Measurements from ENCODE around the gene KRTAP5-2. TPM values are rescaled to one million over a fixed set of nuclear protein-coding genes. Genes with fewer than 3 reads are reported as not detected.
"Not testable (repeated sequence)": the region's sequence is repeated elsewhere in the genome, so short reads cannot be mapped to it uniquely, and the experiment has no call there.

Gene KRTAP5-2
- total and polyA plus RNA-seq, 9 of the 15 experiments (the other 6 are each of a cell fraction or from before 2014, with no cell fraction given): not detected

DNA sequence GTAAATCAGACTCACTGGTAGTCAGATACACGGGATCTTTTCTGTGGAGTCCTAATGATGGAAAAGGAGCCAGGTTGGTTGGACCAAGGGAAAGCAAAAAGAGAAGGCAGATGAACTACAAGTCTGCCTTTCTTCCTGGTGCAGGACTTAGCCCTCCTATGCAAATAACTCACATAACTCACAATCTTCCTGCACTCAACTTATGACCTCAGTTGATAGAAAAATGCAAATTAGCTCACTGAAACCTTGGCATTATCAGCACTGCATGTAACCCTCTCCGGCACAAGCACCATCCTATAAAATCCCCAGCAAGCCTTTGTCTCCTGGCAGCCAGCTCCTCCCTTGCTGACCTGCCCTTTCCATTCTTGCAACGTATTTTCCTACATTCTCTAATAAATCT is 3.6 kb upstream of the KRTAP5-2 start:
- BruUV-seq (replicated peaks); H3K4me3 ChIP-seq; intact Hi-C loops (cut with micrococcal nuclease); H3K79me2 ChIP-seq (ENCODE audit: control insufficient read depth, insufficient read depth, low read length); H3K4me2 ChIP-seq (ENCODE audit: insufficient read depth, low read length); H3K9ac ChIP-seq (ENCODE audit: insufficient read depth in 1 of 2, low read depth in 2 of 2, low read length in 2 of 2); H3K27ac ChIP-seq (ENCODE audit: extremely low read depth, low read depth, low read length); CTCF ChIA-PET (ENCODE audit: low intra/inter-chr PET ratio); H3K9me3 ChIP-seq (replicated peaks; ENCODE audit: control insufficient read depth, insufficient read depth, low read depth, low read length); H4K20me1 ChIP-seq (replicated peaks; ENCODE audit: control insufficient read depth, insufficient read depth, low read length); H3K4me1 ChIP-seq (replicated peaks in 1 of 2; ENCODE audit: control insufficient read depth in 2 of 2, insufficient read depth in 2 of 2, low read length in 2 of 2); H3K36me3 ChIP-seq (ENCODE audit: control insufficient read depth, insufficient read depth, low read length); H2AFZ ChIP-seq (ENCODE audit: low read depth, low read length); POLR2A ChIA-PET; H3K9me1 ChIP-seq (ENCODE audit: control insufficient read depth, insufficient read depth, low read length); DNase-seq (ENCODE audit: extremely low read depth in 1 of 4, low spot score in 3 of 4); ATAC-seq; in situ Hi-C loops (cut with MboI): not testable (repeated sequence)
- WGBS (ENCODE audit: insufficient coverage, low coverage, missing lambda C conversion rate): 0% methylated on average over 2 of the region's 3 CpGs
- FAIRE-seq: peak; percentile 23
- H3K27me3 ChIP-seq (ENCODE audit: control insufficient read depth in 2 of 2, insufficient read depth in 2 of 2, low read length in 2 of 2): peaks cover 12 to 38% of the 10 kb centered on the region in 2 experiments

DNA sequence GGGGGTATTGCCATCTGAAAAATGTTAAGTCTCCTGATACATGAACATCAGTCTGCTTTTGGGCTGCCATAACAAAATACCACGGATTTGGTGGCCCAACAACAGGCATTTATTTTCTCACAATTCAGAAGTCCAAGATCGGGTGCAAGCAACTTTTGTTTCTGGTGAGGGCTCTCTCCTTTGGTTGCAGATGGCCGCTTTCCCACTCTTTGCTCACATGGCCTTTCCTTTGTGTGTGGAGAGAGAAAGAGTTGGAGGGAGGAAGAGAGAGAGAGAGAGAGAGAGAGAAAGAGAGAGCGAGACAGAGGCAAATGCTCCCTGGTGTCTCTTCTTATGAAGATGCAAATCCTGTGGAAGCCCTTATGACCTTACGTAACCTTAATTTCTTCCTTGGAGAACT is 2.5 kb upstream of the KRTAP5-2 start:
- H3K4me2 ChIP-seq (ENCODE audit: insufficient read depth, low read length): no peak overlapping the region
- in situ Hi-C loops (cut with MboI) (no loop called here), intact Hi-C loops (cut with micrococcal nuclease) (no loop called here)
- POLR2A ChIA-PET: no interaction called here
- no peaks in the 10 kb centered on the region for H3K36me3 ChIP-seq (ENCODE audit: control insufficient read depth, insufficient read depth, low read length)
- DNase-seq (ENCODE audit: extremely low read depth in 1 of 4, low spot score in 3 of 4): no peak
- no peak overlapping the region for H3K9ac ChIP-seq (ENCODE audit: insufficient read depth in 1 of 2, low read depth in 2 of 2, low read length in 2 of 2)
- TF ChIP-seq SOX6 (IDR thresholded peaks at IDR 0.05) (no peak), ZNF24 (IDR thresholded peaks at IDR 0.05) (no peak), FOXJ2 (tag; IDR thresholded peaks at IDR 0.05) (no peak), SMARCA4 (IDR thresholded peaks at IDR 0.05) (no peak), NR3C1 (CRISPR knock-in tag; IDR thresholded peaks at IDR 0.05) (no peak), ZNF140 (CRISPR knock-in tag; IDR thresholded peaks at IDR 0.05) (no peak), RHOXF2B (CRISPR knock-in tag; conservative IDR thresholded peaks at IDR 0.05) (no peak), NFRKB (IDR thresholded peaks at IDR 0.05; ENCODE audit: low read depth) (no peak)
- TF ChIP-seq, protein P1, sequence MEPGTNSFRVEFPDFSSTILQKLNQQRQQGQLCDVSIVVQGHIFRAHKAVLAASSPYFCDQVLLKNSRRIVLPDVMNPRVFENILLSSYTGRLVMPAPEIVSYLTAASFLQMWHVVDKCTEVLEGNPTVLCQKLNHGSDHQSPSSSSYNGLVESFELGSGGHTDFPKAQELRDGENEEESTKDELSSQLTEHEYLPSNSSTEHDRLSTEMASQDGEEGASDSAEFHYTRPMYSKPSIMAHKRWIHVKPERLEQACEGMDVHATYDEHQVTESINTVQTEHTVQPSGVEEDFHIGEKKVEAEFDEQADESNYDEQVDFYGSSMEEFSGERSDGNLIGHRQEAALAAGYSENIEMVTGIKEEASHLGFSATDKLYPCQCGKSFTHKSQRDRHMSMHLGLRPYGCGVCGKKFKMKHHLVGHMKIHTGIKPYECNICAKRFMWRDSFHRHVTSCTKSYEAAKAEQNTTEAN (CRISPR knock-in tag; IDR thresholded peaks at IDR 0.05): no peak
- TF ChIP-seq, protein P2, sequence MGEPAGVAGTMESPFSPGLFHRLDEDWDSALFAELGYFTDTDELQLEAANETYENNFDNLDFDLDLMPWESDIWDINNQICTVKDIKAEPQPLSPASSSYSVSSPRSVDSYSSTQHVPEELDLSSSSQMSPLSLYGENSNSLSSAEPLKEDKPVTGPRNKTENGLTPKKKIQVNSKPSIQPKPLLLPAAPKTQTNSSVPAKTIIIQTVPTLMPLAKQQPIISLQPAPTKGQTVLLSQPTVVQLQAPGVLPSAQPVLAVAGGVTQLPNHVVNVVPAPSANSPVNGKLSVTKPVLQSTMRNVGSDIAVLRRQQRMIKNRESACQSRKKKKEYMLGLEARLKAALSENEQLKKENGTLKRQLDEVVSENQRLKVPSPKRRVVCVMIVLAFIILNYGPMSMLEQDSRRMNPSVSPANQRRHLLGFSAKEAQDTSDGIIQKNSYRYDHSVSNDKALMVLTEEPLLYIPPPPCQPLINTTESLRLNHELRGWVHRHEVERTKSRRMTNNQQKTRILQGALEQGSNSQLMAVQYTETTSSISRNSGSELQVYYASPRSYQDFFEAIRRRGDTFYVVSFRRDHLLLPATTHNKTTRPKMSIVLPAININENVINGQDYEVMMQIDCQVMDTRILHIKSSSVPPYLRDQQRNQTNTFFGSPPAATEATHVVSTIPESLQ (CRISPR knock-in tag; IDR thresholded peaks at IDR 0.05): no peak
- TF ChIP-seq, protein P3, sequence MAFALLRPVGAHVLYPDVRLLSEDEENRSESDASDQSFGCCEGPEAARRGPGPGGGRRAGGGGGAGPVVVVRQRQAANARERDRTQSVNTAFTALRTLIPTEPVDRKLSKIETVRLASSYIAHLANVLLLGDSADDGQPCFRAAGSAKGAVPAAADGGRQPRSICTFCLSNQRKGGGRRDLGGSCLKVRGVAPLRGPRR (CRISPR knock-in tag; IDR thresholded peaks at IDR 0.05): no peak
- no peaks in the 10 kb centered on the region for H3K9me3 ChIP-seq (replicated peaks; ENCODE audit: control insufficient read depth, insufficient read depth, low read depth, low read length)
- WGBS (ENCODE audit: insufficient coverage, low coverage, missing lambda C conversion rate): 8% methylated on average over 5 of the region's 5 CpGs
- no peaks in the 10 kb centered on the region for H3K4me1 ChIP-seq (replicated peaks in 1 of 2; ENCODE audit: control insufficient read depth in 2 of 2, insufficient read depth in 2 of 2, low read length in 2 of 2)
- no peaks in the 10 kb centered on the region for H3K79me2 ChIP-seq (ENCODE audit: control insufficient read depth, insufficient read depth, low read length)
- H4K20me1 ChIP-seq (replicated peaks; ENCODE audit: control insufficient read depth, insufficient read depth, low read length): peaks cover 4% of the 10 kb centered on the region; the same call in 1 of the 2 replicates
- H3K4me3 ChIP-seq: no peak overlapping the region
- H3K27me3 ChIP-seq (ENCODE audit: control insufficient read depth in 2 of 2, insufficient read depth in 2 of 2, low read length in 2 of 2): peaks cover 7 to 39% of the 10 kb centered on the region in 2 experiments; a peak in 3 of 5 replicates
- H2AFZ ChIP-seq (ENCODE audit: low read depth, low read length): no peak overlapping the region
- CTCF ChIA-PET (ENCODE audit: low intra/inter-chr PET ratio): no interaction called here
- no peaks in the 10 kb centered on the region for H3K9me1 ChIP-seq (ENCODE audit: control insufficient read depth, insufficient read depth, low read length)
- H3K27ac ChIP-seq (ENCODE audit: extremely low read depth, low read depth, low read length): no peak overlapping the region
- no peak for ATAC-seq
- no TSS peak for BruUV-seq (replicated peaks)
- FAIRE-seq: no peak

Data from K562 (cell line).